Left lung (tissue), 10 donors: ENCODE results near the gene NEO1. TPM values are rescaled to one million over a fixed set of nuclear protein-coding genes. Genes with fewer than 3 reads are reported as not detected.
A peak's percentile ranks its signal among the peaks of the same experiment; 100 is the strongest.

Experiments
- ATAC-seq: fragments of 200-7000 bp; cut with Tn5 transposase; one replicate; pipeline ENCODE4 v1.9.1; 2020; ENCODE audit warnings: moderate library complexity
- DNase-seq, 4 donors: peaks; one replicate each; pipeline ENCODE4 v3.0.0-alpha.2; 2013 to 2020
- H3K27ac ChIP-seq, 2 donors: fragments of 200-600 bp; sonication (generic) in 1 of 2; one replicate each; pipeline versions ENCODE4 v1.5.0 to v1.8.0; 2020 to 2021
- H3K27me3 ChIP-seq, 2 donors: fragments of 200-600 bp; sonication (generic) in 1 of 2; one replicate each; pipeline versions ENCODE4 v1.5.0 to v1.8.0; 2020 to 2021
- H3K36me3 ChIP-seq, 2 donors: fragments of 200-600 bp; sonication (generic) in 1 of 2; one replicate each; pipeline versions ENCODE4 v1.5.0 to v1.8.0; 2020 to 2021
- H3K4me1 ChIP-seq, 2 donors: fragments of 200-600 bp; one replicate each; pipeline ENCODE4 v1.8.0; 2021
- H3K4me3 ChIP-seq, 2 donors: fragments of 200-600 bp; sonication (generic) in 1 of 2; one replicate each; pipeline versions ENCODE4 v1.5.0 to v1.8.0; 2020 to 2021; ENCODE audit warnings: mild to moderate bottlenecking in 1 of 2
- H3K9me3 ChIP-seq, 2 donors: fragments of 200-600 bp; sonication (generic) in 1 of 2; one replicate each; pipeline versions ENCODE4 v1.5.0 to v1.8.0; 2020 to 2021
- intact Hi-C, 2 donors: fragments of 100-400 bp; cut with DNase I; formaldehyde crosslinking; loops; one replicate each; pipeline versions ENCODE4 v1.11.2 to v1.14.2; 2022
- polyA plus RNA-seq, 6 donors: library from polyadenylated mRNA; unstranded; fragments of 120-200 nt; gene quantifications; one replicate each; pipeline ENCODE4 v1.2.1, GENCODE V29; 2013; ENCODE audit not compliant: insufficient read length in 6 of 6
- total RNA-seq, 2 donors: library from RNA; stranded (reverse); fragmentation: NEBNext Ultra II Directional; extraction: Animal tissue kit (Norgen Biotek cat#: 25700); gene quantifications; one replicate each; pipeline ENCODE4 v1.2.1, GENCODE V29; 2021
- TF ChIP-seq, protein P1 (sequence below), 2 donors: fragments of 200-600 bp; sonication (generic) in 1 of 2; IDR thresholded peaks; one replicate each; pipeline versions ENCODE4 v1.5.0 to v1.8.0; 2021; ENCODE audit warnings: antibody characterized with exemption in 2 of 2
- donor health status: DM: no; HTN: yes; CAD: no.
- donor health status: DM: no; HTN: no; CAD: no.

Gene NEO1
- total and polyA plus RNA-seq, 8 donors = 30.1 to 155 (median 110) TPM

GRCh38 chr15:73264881-73265280 is 212.6 kb downstream of the NEO1 start:
- DNase-seq (no peak), ATAC-seq (no peak)
- TF ChIP-seq, protein P1, sequence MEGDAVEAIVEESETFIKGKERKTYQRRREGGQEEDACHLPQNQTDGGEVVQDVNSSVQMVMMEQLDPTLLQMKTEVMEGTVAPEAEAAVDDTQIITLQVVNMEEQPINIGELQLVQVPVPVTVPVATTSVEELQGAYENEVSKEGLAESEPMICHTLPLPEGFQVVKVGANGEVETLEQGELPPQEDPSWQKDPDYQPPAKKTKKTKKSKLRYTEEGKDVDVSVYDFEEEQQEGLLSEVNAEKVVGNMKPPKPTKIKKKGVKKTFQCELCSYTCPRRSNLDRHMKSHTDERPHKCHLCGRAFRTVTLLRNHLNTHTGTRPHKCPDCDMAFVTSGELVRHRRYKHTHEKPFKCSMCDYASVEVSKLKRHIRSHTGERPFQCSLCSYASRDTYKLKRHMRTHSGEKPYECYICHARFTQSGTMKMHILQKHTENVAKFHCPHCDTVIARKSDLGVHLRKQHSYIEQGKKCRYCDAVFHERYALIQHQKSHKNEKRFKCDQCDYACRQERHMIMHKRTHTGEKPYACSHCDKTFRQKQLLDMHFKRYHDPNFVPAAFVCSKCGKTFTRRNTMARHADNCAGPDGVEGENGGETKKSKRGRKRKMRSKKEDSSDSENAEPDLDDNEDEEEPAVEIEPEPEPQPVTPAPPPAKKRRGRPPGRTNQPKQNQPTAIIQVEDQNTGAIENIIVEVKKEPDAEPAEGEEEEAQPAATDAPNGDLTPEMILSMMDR (IDR thresholded peaks at IDR 0.05) = no peak
- no peak overlapping the region for H3K4me3 ChIP-seq
- H3K27me3 ChIP-seq = no peaks in the 10 kb centered on the region
- intact Hi-C loops = no loop called here
- H3K36me3 ChIP-seq = peaks cover 0 to 14% of the 10 kb centered on the region in 2 donors
- no peak overlapping the region for H3K27ac ChIP-seq
- no peaks in the 10 kb centered on the region for H3K4me1 ChIP-seq
- H3K9me3 ChIP-seq = no peaks in the 10 kb centered on the region

DNA sequence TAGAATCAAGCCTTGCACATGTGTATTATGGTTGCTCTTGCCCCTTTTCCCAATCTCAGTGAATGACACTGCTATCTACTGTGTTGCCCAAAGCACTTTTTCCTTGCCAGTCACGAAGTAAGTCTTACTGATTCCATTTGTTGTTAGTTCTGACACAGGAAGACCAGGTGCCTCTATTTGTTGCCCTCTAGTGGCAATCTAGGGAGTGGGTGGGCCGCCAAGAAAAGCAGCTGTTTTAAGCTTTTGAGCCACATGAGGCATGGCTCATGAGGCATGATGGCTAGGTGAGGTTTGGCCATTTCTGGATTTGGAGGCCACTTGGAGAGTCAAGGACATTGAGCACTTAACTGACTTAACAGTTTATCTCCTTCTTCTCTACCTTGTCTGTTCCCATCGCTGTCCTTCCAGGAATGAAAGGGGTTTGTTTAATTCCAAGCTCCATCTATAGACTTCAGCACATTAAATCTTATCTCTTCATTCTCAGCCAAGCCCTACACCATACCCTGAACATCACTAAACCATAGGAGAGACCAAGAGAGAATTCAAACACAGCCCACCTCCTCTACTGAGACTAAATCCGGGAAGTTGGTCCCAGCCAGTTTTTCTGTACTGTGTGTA is 213.4 kb downstream of the NEO1 start:
- no peak overlapping the region for H3K4me3 ChIP-seq
- TF ChIP-seq, protein P1 (IDR thresholded peaks at IDR 0.05) = peak; percentile 52 to 56
- peaks cover 0 to 6% of the 10 kb centered on the region in 2 donors for H3K36me3 ChIP-seq
- H3K27me3 ChIP-seq = no peaks in the 10 kb centered on the region
- intact Hi-C loops = no loop called here
- ATAC-seq = peak; percentile 62
- peak in 2 of 4 donors; percentile 15 to 44 for DNase-seq
- no peak overlapping the region for H3K27ac ChIP-seq
- H3K4me1 ChIP-seq = no peaks in the 10 kb centered on the region
- no peaks in the 10 kb centered on the region for H3K9me3 ChIP-seq

DNA sequence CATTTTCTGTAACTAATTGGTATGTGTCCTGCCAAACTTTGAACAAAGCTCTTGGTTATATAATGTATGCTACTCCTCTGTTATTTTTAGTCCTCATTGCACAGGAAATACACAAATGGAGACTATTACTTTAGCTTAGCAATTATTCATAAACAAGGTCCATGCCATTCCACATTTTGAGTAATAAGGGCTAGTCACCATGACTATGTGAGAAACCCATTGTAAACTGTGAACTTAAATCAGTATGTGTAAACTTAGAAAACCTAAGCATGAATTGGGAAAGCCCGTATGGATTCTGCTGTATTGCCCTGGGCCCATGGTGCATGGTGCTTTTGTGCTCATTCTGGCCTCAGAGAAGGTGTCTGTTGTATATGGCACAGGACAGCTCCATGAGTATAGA is 216.2 kb downstream of the NEO1 start:
- no peak for ATAC-seq
- TF ChIP-seq, protein P1 (IDR thresholded peaks at IDR 0.05) = no peak
- DNase-seq = no peak
- Histone ChIP-seq H3K4me3 (no peak overlapping the region), H3K9me3 (no peaks in the 10 kb centered on the region), H3K4me1 (no peaks in the 10 kb centered on the region), H3K27me3 (no peaks in the 10 kb centered on the region), H3K36me3 (peaks cover 0 to 5% of the 10 kb centered on the region in 2 donors), H3K27ac (no peak overlapping the region)
- intact Hi-C loops = no loop called here

- no peaks in the 10 kb centered on the region for H3K9me3 ChIP-seq
- no peaks in the 10 kb centered on the region for H3K4me1 ChIP-seq
- peaks cover 0 to 5% of the 10 kb centered on the region in 2 donors for H3K36me3 ChIP-seq
- TF ChIP-seq, protein P1 (IDR thresholded peaks at IDR 0.05) = no peak
- no peak overlapping the region for H3K4me3 ChIP-seq
- no peak overlapping the region for H3K27ac ChIP-seq
- intact Hi-C loops = no loop called here
- no peaks in the 10 kb centered on the region for H3K27me3 ChIP-seq
- DNase-seq (no peak), ATAC-seq (no peak)
Measured at GRCh38 chr15:73270366-73271097, 218.3 kb downstream of the NEO1 start.

DNA sequence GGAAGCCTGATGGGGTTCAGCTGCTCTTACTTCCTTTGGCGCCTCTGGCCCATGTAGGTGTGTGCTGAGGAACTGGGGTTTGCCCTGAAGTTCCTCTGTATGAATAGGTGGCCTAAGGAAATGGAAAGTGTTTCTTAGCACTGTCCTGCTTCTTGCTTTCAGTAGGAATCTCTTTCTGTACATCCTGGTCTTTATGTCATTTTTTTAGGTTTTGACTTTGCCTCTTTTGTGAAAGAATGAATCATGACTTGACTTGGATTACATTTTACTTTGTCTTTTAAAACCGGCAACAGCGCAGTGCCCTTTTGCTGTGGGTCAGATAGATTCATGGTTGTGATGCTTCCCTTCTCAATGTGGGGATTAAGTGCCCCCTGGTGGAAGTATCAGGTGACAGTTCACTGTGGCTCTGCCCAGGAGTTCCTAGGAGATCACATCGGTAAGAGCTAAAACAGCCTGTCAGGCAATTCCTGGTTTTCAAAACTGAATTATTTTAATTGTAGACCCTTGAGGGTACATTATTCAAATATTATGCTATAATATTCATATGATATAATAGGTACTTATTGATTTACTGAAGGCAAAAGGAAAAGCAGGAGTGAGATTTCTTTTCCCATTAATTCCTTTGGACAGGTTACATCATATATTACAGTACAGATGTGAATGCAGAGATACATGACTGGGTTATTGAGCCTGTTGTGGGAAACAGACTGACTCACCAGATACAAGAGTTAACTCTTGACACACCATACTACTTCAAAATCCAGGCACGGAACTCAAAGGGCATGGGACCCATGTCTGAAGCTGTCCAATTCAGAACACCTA is 221.1 kb downstream of the NEO1 start:
- ATAC-seq (peak; percentile 94), DNase-seq (peak in 2 of 4 donors; percentile 27 to 58)
- Histone ChIP-seq H3K4me3 (no peak overlapping the region), H3K9me3 (no peaks in the 10 kb centered on the region), H3K27ac (no peak overlapping the region), H3K36me3 (no peaks in the 10 kb centered on the region), H3K27me3 (no peaks in the 10 kb centered on the region), H3K4me1 (no peaks in the 10 kb centered on the region)
- intact Hi-C loops = no loop called here
- TF ChIP-seq, protein P1 (IDR thresholded peaks at IDR 0.05) = peak; percentile 71 to 78
